T1000 (cell line): ENCODE results near the gene MYL7.

Experiments
- DNase-seq: peaks from one replicate; lab custom pipeline; 2025; ENCODE audit warnings: mixed read lengths; lab: John Stamatoyannopoulos, UW

The MYL7 gene

GRCh38 chr7:44150466-44150832, 9.3 kb upstream of the MYL7 start:
- DNase-seq: no peak

GRCh38 chr7:44149571-44150465, 8.7 kb upstream of the MYL7 start:
- DNase-seq: no peak

GRCh38 chr7:44148961-44149536, 7.9 kb upstream of the MYL7 start:
- no peak for DNase-seq

GRCh38 chr7:44148166-44148565, 7.0 kb upstream of the MYL7 start:
- DNase-seq: no peak

- no peak for DNase-seq
Observed at GRCh38 chr7:44147026-44147991, 6.2 kb upstream of the MYL7 start.

GRCh38 chr7:44145969-44146911, 5.1 kb upstream of the MYL7 start:
- DNase-seq: peak; percentile 17

GRCh38 chr7:44145479-44145968, 4.4 kb upstream of the MYL7 start:
- DNase-seq: no peak

- DNase-seq: no peak
Observed at GRCh38 chr7:44144968-44145478, 3.9 kb upstream of the MYL7 start.

GRCh38 chr7:44144426-44144967, 3.4 kb upstream of the MYL7 start:
- no peak for DNase-seq

GRCh38 chr7:44143646-44144250, 2.6 kb upstream of the MYL7 start:
- DNase-seq: no peak

GRCh38 chr7:44142028-44142427, 896 bp upstream of the MYL7 start:
- DNase-seq: no peak

GRCh38 chr7:44140341-44140740, 791 bp downstream of the MYL7 start:
- DNase-seq: no peak

- DNase-seq: no peak
Observed at GRCh38 chr7:44139311-44140010, 1.7 kb downstream of the MYL7 start.

- DNase-seq: no peak
Observed at GRCh38 chr7:44138698-44139097, 2.4 kb downstream of the MYL7 start.

- DNase-seq: no peak
Observed at GRCh38 chr7:44136731-44137130, 4.4 kb downstream of the MYL7 start.

GRCh38 chr7:44134943-44135628, 6.0 kb downstream of the MYL7 start:
- DNase-seq: no peak

- no peak for DNase-seq
Observed at GRCh38 chr7:44133295-44133694, 7.8 kb downstream of the MYL7 start.

- no peak for DNase-seq
Observed at GRCh38 chr7:44132039-44132438, 9.1 kb downstream of the MYL7 start.
